Measurements from ENCODE around the gene NRF1. TPM values are rescaled to one million over a fixed set of nuclear protein-coding genes. Genes with fewer than 3 reads are reported as not detected.

The NRF1 gene
- total RNA-seq, 1 experiment from 2014 or later, result 19.3 TPM

DNA sequence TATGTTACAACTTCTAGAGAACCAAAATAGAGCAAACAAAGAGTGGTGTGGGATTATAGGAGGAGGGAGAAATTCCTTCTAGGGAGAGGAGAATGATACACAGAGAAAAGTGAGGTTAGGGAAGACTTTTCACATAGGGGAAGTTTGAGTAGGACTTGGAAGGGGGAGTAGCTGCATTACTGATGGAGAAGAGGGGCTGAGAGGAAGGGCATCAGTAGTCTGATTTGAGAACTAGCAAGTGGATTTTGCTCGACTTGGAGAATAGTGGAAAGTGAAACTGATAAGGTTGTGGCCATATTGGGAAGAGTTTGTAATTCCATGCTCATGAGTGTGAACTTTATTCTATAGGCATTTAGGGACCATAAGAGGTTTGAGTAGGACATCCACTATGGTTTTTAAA is 6.1 kb downstream of the NRF1 start:
- Mint-ChIP-seq H3K36me3 (ENCODE audit: insufficient read depth in 1 of 3, low read depth in 3 of 3) (peaks cover 0 to 8% (median 0%) of the 10 kb centered on the region in 3 experiments; a peak in 2 of 7 replicates), H3K4me3 (no peak overlapping the region), H3K27me3 (ENCODE audit: low read depth) (no peaks in the 10 kb centered on the region), H3K27ac (no peak overlapping the region; a peak in 2 of 7 replicates), H3K9me3 (no peaks in the 10 kb centered on the region), H3K4me1 (peaks cover 30 to 33% of the 10 kb centered on the region in 2 experiments)
- no peak for TF ChIP-seq CTCF (conservative IDR thresholded peaks at IDR 0.05)
- no peak overlapping the region for H2BK12ac ChIP-seq (ENCODE audit: insufficient read length, low read depth, low read length)
- peaks cover 3% of the 10 kb centered on the region for H3K79me1 ChIP-seq (ENCODE audit: insufficient read depth, low read depth, low read length, poor library complexity, severe bottlenecking)
- no peak overlapping the region for H3K23ac ChIP-seq (ENCODE audit: insufficient read length, low read depth, low read length)
- no peak overlapping the region for H2AK5ac ChIP-seq (ENCODE audit: insufficient read length, low read length)
- no peak overlapping the region for H3K14ac ChIP-seq (ENCODE audit: insufficient read depth, low read length)
- peaks cover 1% of the 10 kb centered on the region for H3K23me2 ChIP-seq (ENCODE audit: insufficient read length, low read depth, low read length, poor library complexity, severe bottlenecking)
- H3K18ac ChIP-seq (ENCODE audit: insufficient read length, low read depth, low read length), result no peak overlapping the region
- H2BK20ac ChIP-seq (ENCODE audit: low read depth, low read length, poor library complexity, severe bottlenecking), result no peak overlapping the region
- H4K5ac ChIP-seq (ENCODE audit: insufficient read length, low read depth, low read length), result no peak overlapping the region
- no peaks in the 10 kb centered on the region for H3K27me3 ChIP-seq (ENCODE audit: insufficient read depth, low read length)
- no peak overlapping the region for H3K56ac ChIP-seq (ENCODE audit: insufficient read length, low read depth, low read length)
- H2AFZ ChIP-seq (ENCODE audit: low read length), result no peak overlapping the region
- H2BK5ac ChIP-seq (ENCODE audit: insufficient read length, low read length), result no peak overlapping the region
- no peak overlapping the region for H2BK120ac ChIP-seq (ENCODE audit: low read depth, low read length, poor library complexity, severe bottlenecking)
- no peak overlapping the region for H2BK15ac ChIP-seq (ENCODE audit: low read depth, low read length)
- peaks cover 40% of the 10 kb centered on the region; the same call in 1 of the 2 replicates for H3K79me2 ChIP-seq (ENCODE audit: insufficient read depth, low read length)
- no peak overlapping the region for H3K27ac ChIP-seq (ENCODE audit: insufficient read length, low read depth, low read length)
- H4K20me1 ChIP-seq (ENCODE audit: control insufficient read depth, insufficient read depth, insufficient read length), result no peaks in the 10 kb centered on the region
- no peak overlapping the region for H3K9ac ChIP-seq (ENCODE audit: extremely low read depth, insufficient read length, low read length)
- H4K8ac ChIP-seq (replicated peaks; ENCODE audit: insufficient read length, low read depth, low read length), result no peak overlapping the region
- H3K4ac ChIP-seq (ENCODE audit: low read depth, low read length), result no peak overlapping the region
- DNase-seq, result no peak
- no peaks in the 10 kb centered on the region for H3K9me3 ChIP-seq (ENCODE audit: control insufficient read depth, low read depth, low read length)
- H3K4me2 ChIP-seq (ENCODE audit: insufficient read depth, insufficient read length, low read length), result no peak overlapping the region
- no CpG with 5 or more reads among the region's 1 CpG for WGBS (ENCODE audit: extremely low coverage, insufficient read length, low lambda C conversion rate)
- no peak overlapping the region for H3T11ph ChIP-seq (ENCODE audit: low read length)
- no peak overlapping the region for H4K91ac ChIP-seq (ENCODE audit: insufficient read length, low read depth, low read length)
- peaks cover 5% of the 10 kb centered on the region; the same call in 1 of the 2 replicates for H3K4me1 ChIP-seq (ENCODE audit: insufficient read depth, low read length)
